SKM-1 treated with dmso at 0.1 percent for 144 hours (cell line): ENCODE measurements around the gene TMEM41B.
"Not testable (repeated sequence)": the region's sequence is repeated elsewhere in the genome, so short reads cannot be mapped to it uniquely, and the experiment has no call there.

ENCODE experiments used
- DNase-seq: peaks from one replicate; lab custom pipeline; 2025; ENCODE audit not compliant: unreplicated experiment; lab: John Stamatoyannopoulos, UW

The TMEM41B gene, protein sequence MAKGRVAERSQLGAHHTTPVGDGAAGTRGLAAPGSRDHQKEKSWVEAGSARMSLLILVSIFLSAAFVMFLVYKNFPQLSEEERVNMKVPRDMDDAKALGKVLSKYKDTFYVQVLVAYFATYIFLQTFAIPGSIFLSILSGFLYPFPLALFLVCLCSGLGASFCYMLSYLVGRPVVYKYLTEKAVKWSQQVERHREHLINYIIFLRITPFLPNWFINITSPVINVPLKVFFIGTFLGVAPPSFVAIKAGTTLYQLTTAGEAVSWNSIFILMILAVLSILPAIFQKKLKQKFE

DNA sequence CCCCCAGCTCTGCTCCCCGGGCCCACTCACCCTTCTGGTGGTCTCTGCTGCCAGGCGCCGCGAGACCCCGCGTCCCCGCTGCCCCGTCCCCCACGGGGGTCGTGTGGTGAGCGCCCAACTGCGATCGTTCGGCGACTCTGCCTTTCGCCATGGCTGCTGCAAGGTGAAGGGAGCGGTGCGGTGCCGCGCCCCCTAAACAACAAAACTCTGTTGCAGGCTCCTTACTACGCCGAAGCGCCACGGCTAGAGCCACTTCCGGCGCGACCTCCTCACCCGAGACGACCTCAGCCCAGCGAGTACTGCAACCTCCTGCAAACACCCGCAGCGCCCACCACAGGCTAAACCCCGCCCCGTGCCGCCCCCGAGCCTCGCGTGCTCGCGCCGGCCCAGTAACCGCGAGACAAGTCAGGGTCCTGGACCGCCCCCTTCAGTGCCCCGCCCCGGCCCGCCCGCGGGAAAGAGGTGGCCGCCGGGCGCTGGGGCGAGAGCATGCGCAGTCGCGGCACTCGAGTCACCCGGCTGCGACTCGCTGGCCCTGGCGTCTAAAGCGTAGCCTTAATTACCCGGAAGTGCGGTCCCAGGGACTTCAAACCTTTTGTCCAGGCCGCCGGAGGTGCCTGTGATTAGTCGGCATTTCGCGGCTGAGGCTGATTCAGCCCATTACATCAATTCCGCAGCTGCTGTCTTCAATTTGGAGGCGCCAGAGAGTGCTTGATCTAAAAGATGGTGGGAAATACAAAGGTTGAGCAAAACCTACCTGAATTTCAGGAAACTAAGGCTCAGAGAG lies at the start of gene TMEM41B:
TSS of gene TMEM41B (minus strand) at position 303 of the 787 bp plus-strand sequence. CDS start at position 151, 152 bp downstream.
- DNase-seq, result peak; percentile 98

GRCh38 chr11:9362393-9362863 lies 48.0 kb upstream of the TMEM41B start:
- no peak for DNase-seq

GRCh38 chr11:9360862-9361622 lies 46.6 kb upstream of the TMEM41B start:
- not testable (repeated sequence) for DNase-seq

DNA sequence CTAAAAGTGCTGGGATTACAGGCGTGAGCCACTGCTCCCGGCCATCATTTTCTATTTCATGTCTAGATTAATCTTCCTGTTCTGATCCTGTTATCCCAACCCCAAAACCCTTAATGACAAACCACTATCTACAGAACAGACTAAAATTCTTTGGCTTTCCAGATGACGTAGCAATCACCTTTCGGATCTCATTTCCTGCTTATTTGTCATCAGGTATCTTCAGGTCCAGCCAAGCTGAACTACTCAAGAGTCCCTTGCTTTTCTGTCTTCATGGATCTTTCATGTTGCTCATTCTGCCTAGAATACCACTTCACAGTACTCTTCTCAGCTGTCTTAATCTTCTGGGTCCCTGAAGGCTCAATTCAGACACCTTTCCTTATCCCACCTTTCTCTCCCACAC lies 42.6 kb upstream of the TMEM41B start:
- no peak for DNase-seq

GRCh38 chr11:9351321-9351881 lies 37.0 kb upstream of the TMEM41B start:
- DNase-seq, result no peak

DNA sequence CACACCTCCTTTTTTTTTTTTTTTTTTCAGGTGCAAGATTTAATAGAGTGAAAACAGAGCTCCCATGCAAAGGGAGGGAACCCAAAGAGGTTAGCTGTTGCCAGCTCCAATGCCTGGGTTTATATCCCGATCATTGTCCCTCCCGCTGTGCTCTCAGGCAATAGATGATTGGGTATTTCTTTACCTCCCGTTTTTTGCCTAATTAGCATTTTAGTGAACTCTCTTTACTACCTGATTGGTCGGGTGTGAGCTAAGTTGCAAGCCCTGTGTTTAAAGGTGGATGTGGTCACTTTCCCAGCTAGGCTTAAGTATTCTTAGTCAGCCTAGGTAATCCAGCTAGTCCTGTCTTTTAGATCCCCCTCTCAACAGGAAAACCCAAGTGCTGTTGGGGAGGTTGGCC lies 33.4 kb upstream of the TMEM41B start:
- DNase-seq, result not testable (repeated sequence)

DNA sequence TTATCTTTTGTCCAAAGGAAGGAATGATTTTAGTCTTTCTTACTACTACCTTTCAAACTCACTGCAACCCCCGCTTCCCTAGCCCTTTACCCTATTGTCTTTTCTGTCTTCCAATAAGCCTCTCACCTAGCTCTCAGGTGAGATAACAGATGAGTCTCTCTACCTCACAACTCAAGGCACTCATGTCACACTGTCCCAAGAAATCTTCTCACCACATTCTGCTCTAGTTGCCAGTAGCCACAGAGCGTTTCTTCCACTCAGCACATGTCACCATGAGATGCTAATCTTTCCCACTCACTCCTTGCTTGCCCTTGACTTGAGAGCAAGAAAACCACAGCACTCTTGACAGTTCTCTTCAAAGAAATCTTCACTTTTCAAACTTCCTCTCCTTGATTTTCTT lies 32.7 kb upstream of the TMEM41B start:
- DNase-seq, result no peak

GRCh38 chr11:9344061-9344680 lies 29.8 kb upstream of the TMEM41B start:
- no peak for DNase-seq

- DNase-seq, result no peak
Measured at GRCh38 chr11:9341638-9342178, 27.3 kb upstream of the TMEM41B start.

GRCh38 chr11:9332655-9333054 lies 18.3 kb upstream of the TMEM41B start:
- no peak for DNase-seq

- DNase-seq, result no peak
Measured at GRCh38 chr11:9330387-9331384, 16.3 kb upstream of the TMEM41B start.

GRCh38 chr11:9320047-9320446 lies 5.7 kb upstream of the TMEM41B start:
- DNase-seq, result no peak

DNA sequence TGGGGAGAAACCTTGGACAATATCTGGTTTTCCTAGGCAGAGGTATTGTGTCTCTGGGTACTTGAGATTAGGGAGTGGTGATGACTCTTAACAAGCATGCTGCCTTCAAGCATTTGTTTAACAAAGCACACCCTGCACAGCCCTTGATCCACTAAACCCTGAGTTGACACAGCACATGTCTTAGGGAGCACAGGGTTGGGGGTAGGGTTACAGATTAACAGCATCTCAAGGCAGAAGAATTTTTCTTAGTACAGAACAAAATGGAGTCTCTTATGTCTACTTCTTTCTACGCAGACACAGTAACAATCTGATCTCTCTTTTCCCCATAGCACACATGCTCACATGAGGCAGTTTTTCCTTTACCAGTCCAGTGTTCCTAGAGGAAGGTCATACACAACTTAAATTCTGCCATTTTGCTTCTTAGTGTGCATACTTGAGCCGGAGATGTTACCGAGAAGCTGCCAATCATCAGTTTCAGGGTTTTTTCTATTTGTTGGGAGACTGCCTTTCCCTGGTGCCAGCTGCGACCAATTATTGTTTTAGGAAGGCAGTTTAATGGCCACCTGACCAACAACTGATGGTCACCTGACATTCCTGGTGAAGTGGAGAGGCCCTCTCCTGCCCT lies 5.1 kb upstream of the TMEM41B start:
- not testable (repeated sequence) for DNase-seq

DNA sequence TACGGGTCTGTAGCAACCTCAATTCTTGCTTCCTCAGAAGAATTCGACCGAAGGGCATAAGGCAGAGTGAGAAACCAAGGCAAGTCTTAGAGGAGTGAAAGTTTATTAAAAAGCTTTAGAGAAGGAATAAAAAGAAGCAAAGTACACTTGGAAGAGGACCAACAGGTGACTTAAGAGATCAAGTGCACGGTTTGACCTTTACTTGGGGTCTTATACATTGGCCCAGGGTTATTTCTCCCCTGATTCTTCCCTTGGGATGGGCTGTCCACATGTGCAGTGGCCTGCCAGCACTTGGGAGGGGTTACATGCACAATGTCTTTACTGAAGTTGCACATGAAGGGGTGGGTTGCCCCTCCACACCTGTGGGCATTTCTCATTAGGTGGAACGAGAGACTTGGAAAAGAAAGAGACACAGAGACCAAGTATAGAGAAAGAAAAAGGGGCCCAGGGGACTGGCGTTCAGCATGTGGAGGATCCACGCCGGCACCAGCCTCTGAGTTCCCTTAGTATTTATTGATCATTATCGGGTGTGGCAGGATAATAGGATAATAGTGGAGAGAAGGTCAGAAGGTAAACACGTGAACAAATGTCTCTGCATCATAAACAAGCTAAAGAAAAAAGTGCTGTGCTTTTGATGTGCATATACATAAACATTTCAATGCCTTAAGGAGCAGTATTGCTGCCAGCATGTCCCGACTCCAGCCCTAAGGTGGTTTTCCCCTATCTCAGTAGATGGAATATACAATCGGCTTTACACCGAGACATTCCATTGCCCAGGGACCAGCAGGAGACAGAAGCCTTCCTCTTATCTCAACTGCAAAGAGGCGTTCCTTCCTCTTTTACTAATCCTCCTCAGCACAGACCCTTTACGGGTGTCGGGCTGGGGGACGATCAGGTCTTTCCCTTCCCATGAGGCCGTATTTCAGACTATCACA lies 4.3 kb upstream of the TMEM41B start:
- not testable (repeated sequence) for DNase-seq

GRCh38 chr11:9316334-9316733 lies 1.9 kb upstream of the TMEM41B start:
- DNase-seq, result no peak

GRCh38 chr11:9315078-9315688 lies 790 bp upstream of the TMEM41B start:
- no peak for DNase-seq

DNA sequence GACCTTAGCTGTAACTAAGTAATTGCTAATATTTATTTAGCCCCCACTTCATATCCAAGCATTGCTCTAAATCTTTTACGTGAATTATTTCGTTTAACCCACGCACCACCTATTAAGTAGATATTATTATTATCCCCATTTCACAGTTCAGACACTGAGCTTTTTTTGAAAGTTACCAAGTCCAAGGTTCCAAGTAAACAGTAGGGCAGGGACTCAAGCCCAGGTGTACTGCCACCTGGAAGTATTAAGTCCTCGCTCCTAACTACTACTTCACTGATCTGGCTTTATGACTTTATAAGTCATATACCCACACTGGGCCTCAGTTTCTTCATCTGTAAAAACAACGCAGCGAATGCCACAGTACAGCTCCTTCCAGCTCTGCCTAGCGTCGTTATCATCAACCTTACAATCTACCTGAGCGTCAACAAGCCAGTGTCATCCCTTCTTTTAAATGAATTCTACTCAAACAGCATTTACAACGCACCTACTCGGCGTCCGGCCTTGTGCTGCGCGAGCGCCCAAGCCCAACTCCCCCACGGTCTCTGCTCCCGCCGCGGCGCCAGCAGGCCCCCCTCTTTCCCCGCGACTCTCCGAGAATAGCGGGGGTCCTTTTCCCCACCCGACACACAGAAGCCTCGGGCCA lies 624 bp downstream of the TMEM41B start:
- no peak for DNase-seq
